ENCODE results near the gene ABCG5. TPM values are rescaled to one million over a fixed set of nuclear protein-coding genes. Genes with fewer than 3 reads are reported as not detected.
A peak's percentile ranks its signal among the peaks of the same experiment; 100 is the strongest.

The ABCG5 gene
- total and polyA plus RNA-seq, 4 donors: 8.8 TPM; not detected in 3

DNA sequence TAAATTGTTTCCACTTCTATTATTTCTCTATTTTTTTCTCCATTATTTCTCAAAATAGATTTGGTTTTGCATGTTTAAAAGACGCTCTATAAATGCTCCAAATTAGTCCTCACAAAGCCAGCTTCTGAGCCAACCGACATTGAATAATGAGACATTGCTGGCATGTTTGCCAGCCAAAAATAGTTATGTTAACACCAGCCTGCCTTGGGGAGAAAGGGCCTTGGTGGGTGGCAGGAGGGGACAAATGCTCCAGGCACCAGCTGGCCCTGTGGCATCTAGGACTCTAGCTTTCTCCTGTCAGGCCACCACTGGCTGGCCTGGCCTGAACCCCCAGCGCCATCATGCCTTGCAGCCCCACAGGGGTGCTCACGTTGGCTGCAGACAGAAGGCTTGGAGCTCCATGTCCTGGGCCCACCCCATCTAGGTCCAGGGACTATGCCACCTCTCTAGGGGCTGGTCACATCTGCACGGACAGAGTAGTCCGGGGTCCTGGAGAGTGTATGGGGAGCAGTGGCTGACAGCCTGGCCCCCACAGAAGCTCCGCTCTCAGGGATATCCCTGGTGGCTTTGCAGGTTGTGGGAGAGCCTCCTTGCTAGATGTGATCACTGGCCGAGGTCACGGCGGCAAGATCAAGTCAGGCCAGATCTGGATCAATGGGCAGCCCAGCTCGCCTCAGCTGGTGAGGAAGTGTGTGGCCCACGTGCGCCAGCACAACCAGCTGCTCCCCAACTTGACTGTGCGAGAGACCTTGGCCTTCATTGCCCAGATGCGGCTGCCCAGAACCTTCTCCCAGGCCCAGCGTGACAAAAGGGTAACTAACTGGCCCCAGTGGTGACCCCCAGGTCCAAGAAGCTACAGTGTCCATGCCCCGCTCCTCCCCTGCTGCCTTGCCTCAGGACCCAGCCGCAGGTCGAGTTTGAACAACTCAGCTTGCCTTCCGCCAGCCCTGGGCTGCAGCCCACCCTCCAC lies 12.7 kb upstream of the ABCG5 start:
- intact Hi-C loops (cut with DNase I): no loop called here
- ATAC-seq (ENCODE audit: low FRiP score) (peak; percentile 49), DNase-seq (no peak)
- no peaks in the 10 kb centered on the region for H3K4me1 ChIP-seq (ENCODE audit: control insufficient read depth in 1 of 2, insufficient read depth in 2 of 2, low read length in 2 of 2)
- H3K36me3 ChIP-seq (ENCODE audit: control insufficient read depth in 1 of 2, insufficient read depth in 2 of 2, low read length in 1 of 2): no peaks in the 10 kb centered on the region
- no peaks in the 10 kb centered on the region for H3K27me3 ChIP-seq (ENCODE audit: control insufficient read depth in 1 of 2, insufficient read depth in 2 of 2, low read length in 1 of 2)
- WGBS, 2 donors: 77 to 80% methylated on average over 20 of the region's 20 CpGs
- no peaks in the 10 kb centered on the region for H3K9me3 ChIP-seq (ENCODE audit: control insufficient read depth, low read length)
- no peak overlapping the region for H3K27ac ChIP-seq (ENCODE audit: low read depth in 1 of 2, low read length in 2 of 2)
- H3K4me3 ChIP-seq (ENCODE audit: low read length in 2 of 2): no peak overlapping the region

DNA sequence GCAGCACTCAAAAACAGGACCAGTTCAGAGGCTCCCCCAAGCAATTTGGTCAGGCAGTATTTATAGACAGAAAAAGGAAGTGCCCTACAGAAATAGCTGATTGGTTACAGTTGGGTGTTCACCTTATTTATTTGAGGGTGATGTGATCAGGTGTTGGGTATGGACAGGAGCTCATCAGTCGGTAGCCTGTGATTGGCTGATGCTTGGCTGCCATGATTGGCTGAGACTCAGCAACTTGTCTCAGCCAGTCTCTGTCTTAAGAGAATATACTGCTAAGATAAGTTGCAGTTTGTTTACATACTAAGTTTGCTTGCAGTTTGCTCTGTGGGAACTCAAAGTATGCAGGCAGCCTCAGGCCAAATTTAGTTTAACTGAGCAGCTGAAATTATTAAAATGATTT lies 9.6 kb upstream of the ABCG5 start:
- WGBS, 2 donors: 52 to 56% methylated on average over 1 of the region's 1 CpG
- no peaks in the 10 kb centered on the region for H3K4me1 ChIP-seq (ENCODE audit: control insufficient read depth in 1 of 2, insufficient read depth in 2 of 2, low read length in 2 of 2)
- no peak overlapping the region for H3K4me3 ChIP-seq (ENCODE audit: low read length in 2 of 2)
- intact Hi-C loops (cut with DNase I): no loop called here
- no peak for ATAC-seq (ENCODE audit: low FRiP score)
- no peaks in the 10 kb centered on the region for H3K9me3 ChIP-seq (ENCODE audit: control insufficient read depth, low read length)
- no peak for DNase-seq
- no peak overlapping the region for H3K27ac ChIP-seq (ENCODE audit: low read depth in 1 of 2, low read length in 2 of 2)
- H3K36me3 ChIP-seq (ENCODE audit: control insufficient read depth in 1 of 2, insufficient read depth in 2 of 2, low read length in 1 of 2): no peaks in the 10 kb centered on the region
- H3K27me3 ChIP-seq (ENCODE audit: control insufficient read depth in 1 of 2, insufficient read depth in 2 of 2, low read length in 1 of 2): no peaks in the 10 kb centered on the region

DNA sequence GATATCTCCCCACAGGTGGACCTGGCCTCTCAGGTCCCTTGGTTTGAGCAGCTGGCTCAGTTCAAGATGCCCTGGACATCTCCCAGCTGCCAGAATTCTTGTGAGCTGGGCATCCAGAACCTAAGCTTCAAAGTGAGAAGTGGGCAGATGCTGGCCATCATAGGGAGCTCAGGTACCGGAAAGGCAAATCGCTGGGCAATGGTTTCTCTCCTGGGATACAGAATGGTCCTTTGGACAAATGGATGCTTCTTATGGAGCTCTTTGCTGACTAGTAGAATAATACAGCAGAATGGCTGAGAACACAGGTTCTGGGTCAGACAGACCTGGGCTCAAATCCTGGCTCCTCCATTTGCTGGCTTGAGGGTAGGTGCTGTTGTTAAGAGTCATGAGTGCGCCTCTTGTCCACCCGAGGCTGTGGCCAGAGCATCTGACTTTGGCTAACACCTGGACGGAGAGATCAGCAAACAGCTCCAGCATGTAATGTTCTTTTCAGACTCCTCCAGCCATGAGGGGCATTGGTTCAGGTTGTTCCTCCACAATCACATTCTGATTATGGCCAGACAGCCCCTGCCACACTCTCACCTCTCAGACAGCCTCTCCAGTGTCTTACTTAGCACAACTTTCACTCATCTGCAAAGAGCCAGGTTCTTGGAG lies 7.6 kb upstream of the ABCG5 start:
- 94 to 95% methylated on average over 5 of the region's 5 CpGs for WGBS, 2 donors
- ATAC-seq (ENCODE audit: low FRiP score): no peak

DNA sequence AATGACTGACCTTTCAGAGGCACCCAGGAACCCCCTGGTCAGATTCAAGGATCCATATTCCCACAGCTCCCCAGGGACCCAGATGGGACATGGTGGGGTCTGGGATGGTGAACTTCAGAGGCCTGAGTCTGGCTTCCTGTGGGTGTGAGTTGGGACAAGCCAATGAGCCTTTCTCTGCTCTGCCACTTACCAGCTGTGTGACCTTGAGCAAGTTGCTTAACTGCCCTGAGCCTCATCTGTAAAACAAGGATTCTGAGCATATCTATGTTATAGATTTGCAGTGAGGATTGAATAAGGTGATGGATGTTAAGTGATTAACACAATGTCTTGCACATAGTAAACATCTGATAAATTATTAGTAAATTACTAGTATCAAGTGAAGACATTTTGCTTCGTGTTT lies 6.5 kb upstream of the ABCG5 start:
- no peak overlapping the region for H3K4me3 ChIP-seq (ENCODE audit: low read length in 2 of 2)
- intact Hi-C loops (cut with DNase I): no loop called here
- H3K9me3 ChIP-seq (ENCODE audit: control insufficient read depth, low read length): no peaks in the 10 kb centered on the region
- no peak for ATAC-seq (ENCODE audit: low FRiP score)
- no peak for DNase-seq
- no peaks in the 10 kb centered on the region for H3K27me3 ChIP-seq (ENCODE audit: control insufficient read depth in 1 of 2, insufficient read depth in 2 of 2, low read length in 1 of 2)
- no peaks in the 10 kb centered on the region for H3K36me3 ChIP-seq (ENCODE audit: control insufficient read depth in 1 of 2, insufficient read depth in 2 of 2, low read length in 1 of 2)
- WGBS, 2 donors: 76 to 83% methylated on average over 1 of the region's 1 CpG
- no peaks in the 10 kb centered on the region for H3K4me1 ChIP-seq (ENCODE audit: control insufficient read depth in 1 of 2, insufficient read depth in 2 of 2, low read length in 2 of 2)
- no peak overlapping the region for H3K27ac ChIP-seq (ENCODE audit: low read depth in 1 of 2, low read length in 2 of 2)

More for the DNA sequence above, 7.6 kb upstream of the ABCG5 start:
- no peaks in the 10 kb centered on the region for H3K9me3 ChIP-seq (ENCODE audit: control insufficient read depth, low read length)
- no peaks in the 10 kb centered on the region for H3K27me3 ChIP-seq (ENCODE audit: control insufficient read depth in 1 of 2, insufficient read depth in 2 of 2, low read length in 1 of 2)
- no peak overlapping the region for H3K4me3 ChIP-seq (ENCODE audit: low read length in 2 of 2)
- DNase-seq: no peak
- H3K4me1 ChIP-seq (ENCODE audit: control insufficient read depth in 1 of 2, insufficient read depth in 2 of 2, low read length in 2 of 2): no peaks in the 10 kb centered on the region
- H3K27ac ChIP-seq (ENCODE audit: low read depth in 1 of 2, low read length in 2 of 2): no peak overlapping the region
- H3K36me3 ChIP-seq (ENCODE audit: control insufficient read depth in 1 of 2, insufficient read depth in 2 of 2, low read length in 1 of 2): no peaks in the 10 kb centered on the region
- intact Hi-C loops (cut with DNase I): no loop called here

DNA sequence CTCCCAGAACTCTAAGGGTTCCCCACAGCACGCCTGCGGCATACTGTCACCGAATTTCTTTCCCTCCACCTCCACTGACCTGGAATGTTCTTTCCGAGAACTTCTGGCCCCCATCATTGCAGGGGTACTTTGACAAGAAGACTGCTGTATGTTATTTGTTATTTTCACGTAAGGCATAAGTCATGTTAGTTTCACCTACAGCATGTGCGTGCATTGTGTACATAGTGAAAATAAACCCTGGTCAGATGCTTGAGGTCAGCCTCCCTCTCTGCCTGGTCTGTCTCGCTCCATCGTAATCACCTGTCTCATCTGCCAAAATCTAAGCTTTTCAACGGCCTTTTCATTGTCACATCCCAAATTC lies 4.2 kb upstream of the ABCG5 start:
- intact Hi-C loops (cut with DNase I): no loop called here
- H3K4me1 ChIP-seq (ENCODE audit: control insufficient read depth in 1 of 2, insufficient read depth in 2 of 2, low read length in 2 of 2): no peaks in the 10 kb centered on the region
- ATAC-seq (ENCODE audit: low FRiP score) (no peak), DNase-seq (no peak)
- H3K27ac ChIP-seq (ENCODE audit: low read depth in 1 of 2, low read length in 2 of 2): no peak overlapping the region
- no peaks in the 10 kb centered on the region for H3K27me3 ChIP-seq (ENCODE audit: control insufficient read depth in 1 of 2, insufficient read depth in 2 of 2, low read length in 1 of 2)
- no peak overlapping the region for H3K4me3 ChIP-seq (ENCODE audit: low read length in 2 of 2)
- 82 to 88% methylated on average over 9 of the region's 9 CpGs for WGBS, 2 donors
- H3K9me3 ChIP-seq (ENCODE audit: control insufficient read depth, low read length): no peaks in the 10 kb centered on the region
- no peaks in the 10 kb centered on the region for H3K36me3 ChIP-seq (ENCODE audit: control insufficient read depth in 1 of 2, insufficient read depth in 2 of 2, low read length in 1 of 2)

DNA sequence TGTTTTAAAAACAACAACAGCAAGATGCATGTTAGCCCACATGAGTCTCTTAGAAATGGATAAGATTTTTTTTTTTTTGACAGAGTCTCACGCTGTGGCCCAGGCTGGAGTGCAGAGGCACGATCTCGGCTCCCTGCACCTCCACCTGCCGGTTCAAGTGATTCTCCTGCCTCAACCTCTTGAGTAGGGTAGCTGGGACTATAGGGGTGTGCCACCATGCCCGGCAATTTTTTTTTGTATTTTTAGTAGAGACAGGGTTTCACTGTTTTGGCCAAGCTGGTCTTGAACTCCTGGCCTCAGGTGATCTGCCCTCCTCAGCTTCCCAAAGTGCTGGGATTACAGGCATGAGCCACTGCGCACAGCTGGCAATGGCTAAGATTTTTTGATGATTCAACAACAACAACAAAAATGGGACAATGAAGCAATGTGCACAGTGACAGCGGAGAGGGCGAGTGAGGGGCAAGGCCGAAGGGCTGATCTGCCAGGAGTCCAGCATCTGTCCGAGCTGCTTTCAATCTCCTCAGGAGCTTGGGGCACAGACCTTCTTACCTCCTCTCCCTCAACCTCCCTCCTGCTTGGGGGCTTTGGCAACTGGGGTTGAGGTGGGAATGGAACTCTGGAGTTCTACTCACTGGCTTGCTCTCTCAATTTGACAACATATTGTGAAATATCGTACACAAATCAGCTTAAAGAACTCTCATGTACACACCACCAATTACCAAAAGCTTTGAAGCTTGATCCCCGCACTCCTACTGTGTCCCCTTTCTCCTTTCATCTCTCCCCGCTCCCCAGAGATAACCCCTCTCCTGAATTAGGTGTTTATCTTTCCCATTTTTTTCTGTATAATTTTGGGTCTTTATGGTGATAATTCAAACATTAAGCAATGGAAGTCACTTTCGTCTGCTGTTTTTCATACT lies 3.6 kb upstream of the ABCG5 start:
- Histone ChIP-seq H3K27ac (ENCODE audit: low read depth in 1 of 2, low read length in 2 of 2) (no peak overlapping the region), H3K4me3 (ENCODE audit: low read length in 2 of 2) (no peak overlapping the region), H3K36me3 (ENCODE audit: control insufficient read depth in 1 of 2, insufficient read depth in 2 of 2, low read length in 1 of 2) (no peaks in the 10 kb centered on the region), H3K27me3 (ENCODE audit: control insufficient read depth in 1 of 2, insufficient read depth in 2 of 2, low read length in 1 of 2) (no peaks in the 10 kb centered on the region), H3K4me1 (ENCODE audit: control insufficient read depth in 1 of 2, insufficient read depth in 2 of 2, low read length in 2 of 2) (no peaks in the 10 kb centered on the region), H3K9me3 (ENCODE audit: control insufficient read depth, low read length) (no peaks in the 10 kb centered on the region)
- 94% methylated on average over 14 of the region's 14 CpGs for WGBS, 2 donors
- intact Hi-C loops (cut with DNase I): no loop called here
- ATAC-seq (ENCODE audit: low FRiP score): no peak
- DNase-seq: no peak

DNA sequence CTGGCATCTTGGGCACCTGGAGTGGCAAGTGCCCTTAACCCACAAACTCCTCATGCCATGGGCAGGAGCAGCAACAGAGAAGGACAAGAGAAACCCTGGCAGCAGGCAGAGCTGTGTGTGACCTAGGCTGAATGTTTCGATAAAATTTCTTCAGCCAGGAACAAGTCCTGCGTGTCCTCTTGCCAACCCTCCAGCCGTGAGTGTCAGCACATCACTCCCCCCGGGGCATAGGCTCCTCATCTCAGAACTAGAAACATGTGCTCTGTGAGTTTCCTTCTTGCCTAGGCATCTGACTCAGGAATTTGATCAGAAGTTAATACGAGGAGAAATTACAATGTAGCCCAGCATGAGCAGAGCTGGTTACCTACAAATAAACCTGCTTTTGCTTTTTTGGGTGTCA lies 2.3 kb upstream of the ABCG5 start:
- Histone ChIP-seq H3K27ac (ENCODE audit: low read depth in 1 of 2, low read length in 2 of 2) (no peak overlapping the region), H3K36me3 (ENCODE audit: control insufficient read depth in 1 of 2, insufficient read depth in 2 of 2, low read length in 1 of 2) (no peaks in the 10 kb centered on the region), H3K9me3 (ENCODE audit: control insufficient read depth, low read length) (no peaks in the 10 kb centered on the region), H3K4me3 (ENCODE audit: low read length in 2 of 2) (no peak overlapping the region), H3K27me3 (ENCODE audit: control insufficient read depth in 1 of 2, insufficient read depth in 2 of 2, low read length in 1 of 2) (no peaks in the 10 kb centered on the region), H3K4me1 (ENCODE audit: control insufficient read depth in 1 of 2, insufficient read depth in 2 of 2, low read length in 2 of 2) (no peaks in the 10 kb centered on the region)
- 61 to 70% methylated on average over 5 of the region's 5 CpGs for WGBS, 2 donors
- ATAC-seq (ENCODE audit: low FRiP score): no peak
- intact Hi-C loops (cut with DNase I): no loop called here
- no peak for DNase-seq

DNA sequence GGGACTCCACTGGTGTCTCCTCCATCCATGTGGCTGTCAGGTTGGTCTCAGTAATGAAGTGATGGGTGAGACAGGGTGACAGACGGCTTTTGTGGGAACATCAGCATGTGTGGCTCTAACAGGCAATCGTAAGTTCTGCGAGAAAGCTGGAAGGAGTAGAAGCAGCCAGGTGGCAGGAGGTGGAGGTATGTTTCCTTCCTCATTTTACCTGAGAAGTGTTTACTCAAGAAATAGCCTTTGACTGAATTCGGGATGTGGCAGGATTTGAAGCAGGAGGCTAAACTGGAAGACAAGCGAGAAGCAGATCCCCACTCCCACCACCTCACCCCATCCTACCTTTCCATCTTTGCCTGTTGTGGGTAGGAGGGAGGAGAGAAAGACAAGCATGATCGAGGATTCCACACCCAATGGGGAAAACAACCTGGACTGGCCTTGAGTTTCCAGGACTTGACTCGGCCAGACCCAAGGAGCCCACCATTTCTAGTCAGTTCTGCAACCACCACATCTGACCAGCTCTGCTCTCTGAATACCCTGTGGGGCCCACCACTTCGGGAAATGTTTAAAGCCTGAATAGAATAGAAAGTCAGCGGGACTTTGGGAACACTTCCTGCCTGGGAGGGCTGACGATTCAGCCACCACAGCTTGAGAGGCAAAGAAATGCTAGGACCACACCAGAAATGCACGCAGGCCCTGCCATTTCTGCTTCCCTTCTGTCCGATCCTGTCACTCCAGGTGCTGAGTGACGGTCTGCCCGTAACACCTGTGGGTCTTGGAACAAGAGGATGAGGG lies 1.3 kb upstream of the ABCG5 start:
- Histone ChIP-seq H3K36me3 (ENCODE audit: control insufficient read depth in 1 of 2, insufficient read depth in 2 of 2, low read length in 1 of 2) (no peaks in the 10 kb centered on the region), H3K27me3 (ENCODE audit: control insufficient read depth in 1 of 2, insufficient read depth in 2 of 2, low read length in 1 of 2) (no peaks in the 10 kb centered on the region), H3K9me3 (ENCODE audit: control insufficient read depth, low read length) (no peaks in the 10 kb centered on the region), H3K27ac (ENCODE audit: low read depth in 1 of 2, low read length in 2 of 2) (no peak overlapping the region), H3K4me1 (ENCODE audit: control insufficient read depth in 1 of 2, insufficient read depth in 2 of 2, low read length in 2 of 2) (no peaks in the 10 kb centered on the region), H3K4me3 (ENCODE audit: low read length in 2 of 2) (no peak overlapping the region)
- intact Hi-C loops (cut with DNase I): no loop called here
- DNase-seq: no peak
- WGBS, 2 donors: 89 to 91% methylated on average over 14 of the region's 14 CpGs
- ATAC-seq (ENCODE audit: low FRiP score): no peak
